PFSK-1 (cell line): ENCODE measurements around the gene KLHL3.

Experiments used
- POLR2AphosphoS5 ChIP-seq: IDR thresholded peaks from 2 replicates; pipeline ENCODE4 v1.6.1; 2012; ENCODE audit warnings: low read depth, mild to moderate bottlenecking, control low read depth, low read length, moderate library complexity
- TAF1 ChIP-seq: IDR thresholded peaks from 2 replicates; pipeline ENCODE4 v1.6.1; 2012; ENCODE audit warnings: low read length, control low read depth, borderline replicate concordance; ENCODE audit not compliant: insufficient read depth
- TF ChIP-seq, protein P1 (sequence below), 2 experiments: IDR thresholded peaks; 2 replicates each; pipeline versions ENCODE4 v1.6.1 to v1.8.0; 2011 to 2012; ENCODE audit warnings: low read depth in 2 of 2, low read length in 2 of 2, control low read depth in 1 of 2, inconsistent platforms in 1 of 2, mild to moderate bottlenecking in 1 of 2, moderate library complexity in 1 of 2; ENCODE audit not compliant: insufficient read depth in 1 of 2

GRCh38 chr5:137714494-137714893 lies 21.4 kb downstream of the KLHL3 start:
- TF ChIP-seq TAF1: no peak
- no peak for TF ChIP-seq POLR2AphosphoS5
- TF ChIP-seq, protein P1, sequence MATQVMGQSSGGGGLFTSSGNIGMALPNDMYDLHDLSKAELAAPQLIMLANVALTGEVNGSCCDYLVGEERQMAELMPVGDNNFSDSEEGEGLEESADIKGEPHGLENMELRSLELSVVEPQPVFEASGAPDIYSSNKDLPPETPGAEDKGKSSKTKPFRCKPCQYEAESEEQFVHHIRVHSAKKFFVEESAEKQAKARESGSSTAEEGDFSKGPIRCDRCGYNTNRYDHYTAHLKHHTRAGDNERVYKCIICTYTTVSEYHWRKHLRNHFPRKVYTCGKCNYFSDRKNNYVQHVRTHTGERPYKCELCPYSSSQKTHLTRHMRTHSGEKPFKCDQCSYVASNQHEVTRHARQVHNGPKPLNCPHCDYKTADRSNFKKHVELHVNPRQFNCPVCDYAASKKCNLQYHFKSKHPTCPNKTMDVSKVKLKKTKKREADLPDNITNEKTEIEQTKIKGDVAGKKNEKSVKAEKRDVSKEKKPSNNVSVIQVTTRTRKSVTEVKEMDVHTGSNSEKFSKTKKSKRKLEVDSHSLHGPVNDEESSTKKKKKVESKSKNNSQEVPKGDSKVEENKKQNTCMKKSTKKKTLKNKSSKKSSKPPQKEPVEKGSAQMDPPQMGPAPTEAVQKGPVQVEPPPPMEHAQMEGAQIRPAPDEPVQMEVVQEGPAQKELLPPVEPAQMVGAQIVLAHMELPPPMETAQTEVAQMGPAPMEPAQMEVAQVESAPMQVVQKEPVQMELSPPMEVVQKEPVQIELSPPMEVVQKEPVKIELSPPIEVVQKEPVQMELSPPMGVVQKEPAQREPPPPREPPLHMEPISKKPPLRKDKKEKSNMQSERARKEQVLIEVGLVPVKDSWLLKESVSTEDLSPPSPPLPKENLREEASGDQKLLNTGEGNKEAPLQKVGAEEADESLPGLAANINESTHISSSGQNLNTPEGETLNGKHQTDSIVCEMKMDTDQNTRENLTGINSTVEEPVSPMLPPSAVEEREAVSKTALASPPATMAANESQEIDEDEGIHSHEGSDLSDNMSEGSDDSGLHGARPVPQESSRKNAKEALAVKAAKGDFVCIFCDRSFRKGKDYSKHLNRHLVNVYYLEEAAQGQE (IDR thresholded peaks at IDR 0.05; ENCODE audit: insufficient read depth in 1 of 2, low read depth in 2 of 2, low read length in 2 of 2): no peak
